MM.1S (cell line): ENCODE data around the gene LUC7L.
"Not testable (repeated sequence)": the region's sequence is repeated elsewhere in the genome, so short reads cannot be mapped to it uniquely, and the experiment has no call there.

Source experiments
- CTCF ChIP-seq: fragments of 300-600 bp; sonication (generic); IDR thresholded peaks from 2 replicates; pipeline ENCODE4 v1.5.1; 2016; ENCODE audit warnings: antibody characterized with exemption, low read length, mixed read lengths
- EZH2 ChIP-seq: fragments of 300-600 bp; sonication (generic); optimal IDR thresholded peaks from 2 replicates; pipeline ENCODE3; 2017; ENCODE audit warnings: low read depth, mild to moderate bottlenecking, antibody characterized with exemption, low read length, mixed read lengths
- EZH2phosphoT487 ChIP-seq: fragments of 300-600 bp; sonication (generic); IDR thresholded peaks from 2 replicates; pipeline ENCODE4 v1.6.1; 2018; ENCODE audit warnings: antibody characterized with exemption, low read length

- TF ChIP-seq CTCF, EZH2, EZH2phosphoT487: not testable (repeated sequence)
Observed at GRCh38 chr16:267562-267961, 38.3 kb upstream of the LUC7L start.
